Mesenteric fat pad (tissue), 1 donor: Measurements from ENCODE around the gene RFX6. TPM values are rescaled to one million over a fixed set of nuclear protein-coding genes. Genes with fewer than 3 reads are reported as not detected.

ENCODE experiments used
- DNase-seq: peaks from one replicate; pipeline ENCODE4 v3.0.0-alpha.2; 2020; ENCODE audit warnings: low spot score
- total RNA-seq: library from RNA; stranded (reverse); fragmentation: NEBNext Ultra II Directional; extraction: Animal tissue kit (Norgen Biotek cat#: 25700); gene quantifications from one replicate; pipeline ENCODE4 v1.2.1, GENCODE V29; 2021
- donor health status: DM: yes; HTN: yes; CAD: no.

Gene RFX6
- total RNA-seq, 1 donor from 2014 or later: not detected

GRCh38 chr6:116888732-116889360 is 11.8 kb downstream of the RFX6 start:
- DNase-seq: no peak

GRCh38 chr6:116894669-116895068 is 17.6 kb downstream of the RFX6 start:
- no peak for DNase-seq

GRCh38 chr6:116895935-116896334 is 18.9 kb downstream of the RFX6 start:
- no peak for DNase-seq

- no peak for DNase-seq
Measured at GRCh38 chr6:116902634-116903033, 25.6 kb downstream of the RFX6 start.

GRCh38 chr6:116922853-116923548 is 46.0 kb downstream of the RFX6 start:
- DNase-seq: no peak

- no peak for DNase-seq
Measured at GRCh38 chr6:116924245-116924644, 47.2 kb downstream of the RFX6 start.

GRCh38 chr6:116925088-116925794 is 48.2 kb downstream of the RFX6 start:
- DNase-seq: no peak

- DNase-seq: no peak
Measured at GRCh38 chr6:116928677-116929076, 51.6 kb downstream of the RFX6 start.

GRCh38 chr6:116929825-116930224 is 52.8 kb downstream of the RFX6 start:
- no peak for DNase-seq

GRCh38 chr6:116931456-116931855 is 54.4 kb downstream of the RFX6 start:
- no peak for DNase-seq

- no peak for DNase-seq
Measured at GRCh38 chr6:116932496-116932895, 55.5 kb downstream of the RFX6 start.

- no peak for DNase-seq
Measured at GRCh38 chr6:116933485-116933884, 56.4 kb downstream of the RFX6 start.

- no peak for DNase-seq
Measured at GRCh38 chr6:116938305-116938704, 61.3 kb downstream of the RFX6 start.

GRCh38 chr6:116941727-116942126 is 64.7 kb downstream of the RFX6 start:
- DNase-seq: no peak

GRCh38 chr6:116945809-116946208 is 68.8 kb downstream of the RFX6 start:
- no peak for DNase-seq

GRCh38 chr6:116948533-116949304 is 71.7 kb downstream of the RFX6 start:
- no peak for DNase-seq

- DNase-seq: no peak
Measured at GRCh38 chr6:116949964-116950363, 72.9 kb downstream of the RFX6 start.

GRCh38 chr6:116954335-116954734 is 77.3 kb downstream of the RFX6 start:
- no peak for DNase-seq

GRCh38 chr6:116954938-116955337 is 77.9 kb downstream of the RFX6 start:
- DNase-seq: no peak

- DNase-seq: no peak
Measured at GRCh38 chr6:116955773-116956172, 78.7 kb downstream of the RFX6 start.

- DNase-seq: no peak
Measured at GRCh38 chr6:116963972-116964371, 86.9 kb downstream of the RFX6 start.
